Embryonic facial prominence (tissue), 1 donor: Measurements from ENCODE around the gene LAMB1.

ENCODE experiments used
- DNase-seq: peaks from one replicate; pipeline ENCODE4 v3.0.0-alpha.2; 2016; ENCODE audit errors: extremely low spot score

LAMB1 gene

DNA sequence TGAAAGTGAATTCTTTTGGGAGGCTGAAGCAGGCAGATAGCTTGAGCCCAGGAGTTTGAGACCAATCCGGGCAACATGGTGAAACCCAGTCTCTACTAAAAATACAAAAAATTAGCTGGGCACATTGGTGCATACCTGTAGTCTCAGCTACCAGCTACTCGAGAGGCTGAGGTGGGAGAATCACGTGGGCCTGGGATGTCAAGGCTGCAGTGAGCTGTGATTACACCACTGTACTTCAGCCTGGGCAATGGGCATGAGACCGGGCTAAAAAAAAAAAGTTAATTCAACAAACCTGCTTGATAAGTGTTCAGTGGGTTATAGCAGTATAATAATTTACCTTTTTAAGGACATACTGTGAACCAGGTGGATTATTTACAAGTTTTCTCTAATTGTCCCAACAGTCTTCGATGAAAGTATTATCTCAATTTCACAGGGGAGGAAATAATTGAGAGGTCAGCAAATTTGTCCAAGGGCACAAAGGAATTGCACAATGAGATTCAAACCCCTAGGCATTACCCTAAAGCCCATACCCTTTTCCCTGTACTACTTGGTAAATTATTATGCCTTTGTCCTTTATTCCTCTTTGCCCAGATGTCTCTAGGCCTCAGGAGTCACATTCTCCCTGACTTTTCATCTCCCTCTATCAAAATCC, 125.1 kb downstream of the LAMB1 start:
- no peak for DNase-seq

DNA sequence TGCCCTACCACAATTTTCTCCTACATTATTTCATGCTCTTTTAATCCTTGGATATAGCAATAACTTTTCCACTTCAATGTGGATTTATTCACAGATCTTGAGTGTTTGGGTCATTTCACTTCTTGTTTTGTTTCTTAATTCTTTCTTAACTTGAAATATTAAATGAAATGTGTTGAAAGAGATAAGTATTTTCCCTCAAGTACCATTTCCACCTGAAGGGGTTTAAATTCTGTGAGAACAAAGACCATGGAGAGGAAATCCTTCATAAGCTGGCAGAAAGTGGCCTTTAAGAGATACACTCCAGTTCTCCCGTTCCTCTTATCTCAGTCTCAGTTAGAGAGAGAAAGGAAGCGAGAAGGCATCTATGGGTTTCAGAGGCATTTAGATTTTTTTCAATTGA, 126.0 kb downstream of the LAMB1 start:
- no peak for DNase-seq

DNA sequence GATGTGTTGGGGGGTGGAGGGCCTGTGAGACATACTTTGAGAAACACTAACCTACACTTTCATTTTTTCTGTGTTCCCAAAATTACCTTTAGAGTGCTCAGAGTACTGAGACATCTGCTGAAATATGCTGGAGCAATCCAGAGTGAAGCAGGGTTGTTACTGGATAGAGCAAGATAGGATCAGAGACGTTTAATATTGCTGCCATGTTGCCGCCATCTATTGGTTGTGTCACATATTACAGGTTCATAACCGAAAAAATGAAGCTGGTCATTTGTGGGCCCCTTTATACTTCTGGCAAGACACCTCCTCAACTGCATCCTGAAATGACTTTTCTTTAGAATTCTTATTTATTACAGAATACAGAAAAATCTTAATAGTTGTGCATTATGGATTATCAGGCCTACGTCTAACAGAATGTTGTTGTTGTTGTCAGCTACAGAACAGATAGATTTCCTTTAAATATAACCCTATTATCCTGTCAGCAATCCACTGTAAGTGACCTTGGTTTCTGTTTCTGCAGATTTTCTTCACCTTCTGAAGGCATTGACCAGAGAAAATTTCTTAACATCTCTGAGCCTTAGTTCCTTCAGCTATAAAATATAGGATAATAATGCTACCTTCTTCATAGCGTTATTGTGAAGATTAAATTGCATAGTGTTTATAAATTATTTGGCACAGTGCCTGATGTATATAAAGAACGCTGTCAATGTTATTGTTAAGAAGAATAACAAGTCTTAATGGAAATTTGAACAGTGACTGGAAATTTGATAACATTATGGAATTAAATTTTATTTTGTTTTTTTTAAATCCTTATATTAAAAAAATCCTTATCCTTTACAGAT, 128.1 kb downstream of the LAMB1 start:
- peak; percentile 38 for DNase-seq

DNA sequence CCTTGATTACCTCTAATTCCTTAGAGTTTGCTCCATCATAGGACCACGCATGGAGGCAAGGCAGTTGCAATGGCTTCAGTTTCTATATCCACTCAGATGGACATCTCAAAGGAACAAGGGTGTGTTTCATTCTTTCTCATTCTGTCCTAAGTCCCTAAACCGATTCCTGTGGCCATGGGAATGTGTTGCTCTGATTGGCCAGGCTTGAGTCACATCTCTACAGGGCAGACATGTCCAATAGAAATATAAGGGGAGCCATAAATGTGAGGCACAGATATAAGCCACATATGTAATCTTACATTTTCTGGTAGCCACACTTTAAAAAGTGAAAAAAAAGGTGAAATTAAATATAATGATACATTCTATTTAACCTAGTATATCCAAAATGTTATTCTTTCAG, 128.8 kb downstream of the LAMB1 start:
- no peak for DNase-seq
